ENCODE data around the gene HIRA. TPM values are rescaled to one million over a fixed set of nuclear protein-coding genes. Genes with fewer than 3 reads are reported as not detected.

HIRA gene
- polyA plus RNA-seq, 1 donor from 2014 or later = 38.1 TPM

DNA sequence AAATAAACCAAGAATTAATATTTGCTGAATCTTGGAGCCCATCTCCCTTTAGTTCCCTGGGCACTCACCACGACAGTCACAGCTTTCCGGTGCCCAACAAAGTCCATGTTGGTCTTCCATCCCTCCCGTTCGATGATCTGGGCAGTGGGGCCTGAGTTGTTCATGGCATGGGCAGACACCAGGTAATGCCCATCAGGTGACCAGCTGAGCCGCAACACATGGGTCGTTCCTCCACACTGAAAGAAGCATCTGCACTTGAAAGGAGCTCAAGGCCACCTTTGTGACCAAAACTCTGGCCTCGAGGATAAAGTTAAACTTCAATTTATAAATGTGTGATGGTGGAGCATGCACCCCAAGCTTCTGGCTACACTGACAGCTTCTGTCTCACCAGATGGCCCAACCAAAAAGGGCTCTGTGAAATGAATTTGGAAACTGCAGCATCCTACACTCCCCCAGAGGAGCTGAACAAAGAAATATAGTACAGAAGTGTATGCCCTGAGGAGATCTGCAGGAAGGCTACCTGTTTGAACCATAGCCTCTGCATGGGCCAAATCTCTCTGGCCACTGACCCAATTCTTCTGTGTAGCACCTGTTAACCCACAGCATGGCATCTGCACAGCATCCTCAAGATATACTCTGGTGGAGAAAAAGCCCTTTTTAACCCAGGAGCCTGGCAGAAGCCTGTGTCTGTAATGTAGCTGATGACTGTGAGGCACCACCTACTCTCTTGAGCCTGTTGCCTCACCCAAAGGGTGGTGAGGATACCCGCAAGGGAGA lies 37.1 kb downstream of the HIRA start:
- Histone ChIP-seq H3K4me3 (ENCODE audit: low read length) (no peak overlapping the region), H2AFZ (ENCODE audit: low read depth, low read length) (no peak overlapping the region), H3K27me3 (ENCODE audit: insufficient read depth, low read depth, low read length) (no peaks in the 10 kb centered on the region), H3F3A (ENCODE audit: insufficient read depth, low read length, poor library complexity, severe bottlenecking) (no peaks in the 10 kb centered on the region), H3K27ac (ENCODE audit: low read length) (no peak overlapping the region), H3K4me2 (ENCODE audit: low read length) (no peak overlapping the region), H3K9ac (ENCODE audit: low read length) (no peak overlapping the region), H4K20me1 (ENCODE audit: insufficient read depth) (no peaks in the 10 kb centered on the region), H3K9me3 (ENCODE audit: low read length) (no peaks in the 10 kb centered on the region), H3K79me2 (replicated peaks; ENCODE audit: insufficient read depth, low read length) (no peaks in the 10 kb centered on the region), H3K9me2 (ENCODE audit: insufficient read depth, low read length) (no peaks in the 10 kb centered on the region), H3K36me3 (ENCODE audit: insufficient read depth, low read length) (peaks cover 4% of the 10 kb centered on the region)
- TF ChIP-seq, protein P1, sequence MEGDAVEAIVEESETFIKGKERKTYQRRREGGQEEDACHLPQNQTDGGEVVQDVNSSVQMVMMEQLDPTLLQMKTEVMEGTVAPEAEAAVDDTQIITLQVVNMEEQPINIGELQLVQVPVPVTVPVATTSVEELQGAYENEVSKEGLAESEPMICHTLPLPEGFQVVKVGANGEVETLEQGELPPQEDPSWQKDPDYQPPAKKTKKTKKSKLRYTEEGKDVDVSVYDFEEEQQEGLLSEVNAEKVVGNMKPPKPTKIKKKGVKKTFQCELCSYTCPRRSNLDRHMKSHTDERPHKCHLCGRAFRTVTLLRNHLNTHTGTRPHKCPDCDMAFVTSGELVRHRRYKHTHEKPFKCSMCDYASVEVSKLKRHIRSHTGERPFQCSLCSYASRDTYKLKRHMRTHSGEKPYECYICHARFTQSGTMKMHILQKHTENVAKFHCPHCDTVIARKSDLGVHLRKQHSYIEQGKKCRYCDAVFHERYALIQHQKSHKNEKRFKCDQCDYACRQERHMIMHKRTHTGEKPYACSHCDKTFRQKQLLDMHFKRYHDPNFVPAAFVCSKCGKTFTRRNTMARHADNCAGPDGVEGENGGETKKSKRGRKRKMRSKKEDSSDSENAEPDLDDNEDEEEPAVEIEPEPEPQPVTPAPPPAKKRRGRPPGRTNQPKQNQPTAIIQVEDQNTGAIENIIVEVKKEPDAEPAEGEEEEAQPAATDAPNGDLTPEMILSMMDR (IDR thresholded peaks at IDR 0.05; ENCODE audit: poor library complexity, severe bottlenecking) = no peak
- TF ChIP-seq SMC3 (conservative IDR thresholded peaks at IDR 0.05; ENCODE audit: poor library complexity) (no peak), TAF1 (IDR thresholded peaks at IDR 0.05; ENCODE audit: low read depth) (no peak), EZH2 (IDR thresholded peaks at IDR 0.05; ENCODE audit: borderline replicate concordance, insufficient read depth, low read length, poor library complexity, severe bottlenecking) (no peak), POLR2AphosphoS5 (IDR thresholded peaks at IDR 0.05) (no peak), RAD21 (conservative IDR thresholded peaks at IDR 0.05) (no peak), EP300 (conservative IDR thresholded peaks at IDR 0.05; ENCODE audit: poor library complexity, severe bottlenecking) (no peak), MXI1 (conservative IDR thresholded peaks at IDR 0.05; ENCODE audit: poor library complexity, severe bottlenecking) (no peak)
- TF ChIP-seq, protein P2, sequence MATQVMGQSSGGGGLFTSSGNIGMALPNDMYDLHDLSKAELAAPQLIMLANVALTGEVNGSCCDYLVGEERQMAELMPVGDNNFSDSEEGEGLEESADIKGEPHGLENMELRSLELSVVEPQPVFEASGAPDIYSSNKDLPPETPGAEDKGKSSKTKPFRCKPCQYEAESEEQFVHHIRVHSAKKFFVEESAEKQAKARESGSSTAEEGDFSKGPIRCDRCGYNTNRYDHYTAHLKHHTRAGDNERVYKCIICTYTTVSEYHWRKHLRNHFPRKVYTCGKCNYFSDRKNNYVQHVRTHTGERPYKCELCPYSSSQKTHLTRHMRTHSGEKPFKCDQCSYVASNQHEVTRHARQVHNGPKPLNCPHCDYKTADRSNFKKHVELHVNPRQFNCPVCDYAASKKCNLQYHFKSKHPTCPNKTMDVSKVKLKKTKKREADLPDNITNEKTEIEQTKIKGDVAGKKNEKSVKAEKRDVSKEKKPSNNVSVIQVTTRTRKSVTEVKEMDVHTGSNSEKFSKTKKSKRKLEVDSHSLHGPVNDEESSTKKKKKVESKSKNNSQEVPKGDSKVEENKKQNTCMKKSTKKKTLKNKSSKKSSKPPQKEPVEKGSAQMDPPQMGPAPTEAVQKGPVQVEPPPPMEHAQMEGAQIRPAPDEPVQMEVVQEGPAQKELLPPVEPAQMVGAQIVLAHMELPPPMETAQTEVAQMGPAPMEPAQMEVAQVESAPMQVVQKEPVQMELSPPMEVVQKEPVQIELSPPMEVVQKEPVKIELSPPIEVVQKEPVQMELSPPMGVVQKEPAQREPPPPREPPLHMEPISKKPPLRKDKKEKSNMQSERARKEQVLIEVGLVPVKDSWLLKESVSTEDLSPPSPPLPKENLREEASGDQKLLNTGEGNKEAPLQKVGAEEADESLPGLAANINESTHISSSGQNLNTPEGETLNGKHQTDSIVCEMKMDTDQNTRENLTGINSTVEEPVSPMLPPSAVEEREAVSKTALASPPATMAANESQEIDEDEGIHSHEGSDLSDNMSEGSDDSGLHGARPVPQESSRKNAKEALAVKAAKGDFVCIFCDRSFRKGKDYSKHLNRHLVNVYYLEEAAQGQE (IDR thresholded peaks at IDR 0.05; ENCODE audit: borderline replicate concordance) = no peak

GRCh38 chr22:19393704-19394103 lies 37.8 kb downstream of the HIRA start:
- no peak for TF ChIP-seq EZH2 (IDR thresholded peaks at IDR 0.05; ENCODE audit: borderline replicate concordance, insufficient read depth, low read length, poor library complexity, severe bottlenecking)
- no peak for TF ChIP-seq RAD21 (conservative IDR thresholded peaks at IDR 0.05)
- TF ChIP-seq EP300 (conservative IDR thresholded peaks at IDR 0.05; ENCODE audit: poor library complexity, severe bottlenecking) = no peak
- TF ChIP-seq MXI1 (conservative IDR thresholded peaks at IDR 0.05; ENCODE audit: poor library complexity, severe bottlenecking) = no peak
- TF ChIP-seq SMC3 (conservative IDR thresholded peaks at IDR 0.05; ENCODE audit: poor library complexity) = no peak
- TF ChIP-seq TAF1 (IDR thresholded peaks at IDR 0.05; ENCODE audit: low read depth) = no peak
- TF ChIP-seq POLR2AphosphoS5 (IDR thresholded peaks at IDR 0.05) = no peak
- TF ChIP-seq, protein P1 (IDR thresholded peaks at IDR 0.05; ENCODE audit: poor library complexity, severe bottlenecking) = no peak
- TF ChIP-seq, protein P2 (IDR thresholded peaks at IDR 0.05; ENCODE audit: borderline replicate concordance) = no peak
- Histone ChIP-seq H3F3A (ENCODE audit: insufficient read depth, low read length, poor library complexity, severe bottlenecking) (no peaks in the 10 kb centered on the region), H2AFZ (ENCODE audit: low read depth, low read length) (no peak overlapping the region), H3K27me3 (ENCODE audit: insufficient read depth, low read depth, low read length) (no peaks in the 10 kb centered on the region), H3K4me3 (ENCODE audit: low read length) (no peak overlapping the region), H3K36me3 (ENCODE audit: insufficient read depth, low read length) (peaks cover 4% of the 10 kb centered on the region), H4K20me1 (ENCODE audit: insufficient read depth) (no peaks in the 10 kb centered on the region), H3K27ac (ENCODE audit: low read length) (no peak overlapping the region), H3K79me2 (replicated peaks; ENCODE audit: insufficient read depth, low read length) (no peaks in the 10 kb centered on the region), H3K9ac (ENCODE audit: low read length) (no peak overlapping the region), H3K4me2 (ENCODE audit: low read length) (no peak overlapping the region), H3K9me2 (ENCODE audit: insufficient read depth, low read length) (no peaks in the 10 kb centered on the region), H3K9me3 (ENCODE audit: low read length) (no peaks in the 10 kb centered on the region)

All from neural cell (in vitro differentiated cells).